Measurements from ENCODE around the gene EPB42.

Gene EPB42

DNA sequence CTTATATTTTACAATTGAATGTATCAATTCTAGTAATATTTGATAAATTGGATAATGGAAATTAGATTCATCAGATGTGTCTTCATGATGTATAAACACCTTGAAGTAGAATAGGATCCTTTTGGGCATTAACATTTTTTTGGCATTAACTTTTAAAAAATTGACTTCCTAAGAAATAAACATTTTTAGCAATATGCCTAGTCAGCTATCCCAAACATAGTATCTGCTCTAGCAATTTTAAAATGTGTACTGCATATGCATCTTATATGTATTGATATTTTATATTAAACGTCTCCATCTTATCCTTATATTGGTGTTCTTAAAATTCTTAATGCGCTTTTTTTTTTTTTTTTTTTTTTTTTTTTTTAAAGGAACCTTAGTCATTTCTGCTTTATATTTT lies 27.1 kb downstream of the EPB42 start:
- TF ChIP-seq CTCF (IDR thresholded peaks at IDR 0.05; ENCODE audit: low read depth, low read length) = no peak
- in situ Hi-C loops (cut with HindIII; ENCODE audit: low sequenced_read_pairs) = no loop called here
- no peak for DNase-seq (ENCODE audit: low read depth, low spot score)
- no peak overlapping the region for H3K4me3 ChIP-seq (ENCODE audit: low read depth, low read length)

GRCh38 chr15:43190178-43190577 lies 30.6 kb downstream of the EPB42 start:
- in situ Hi-C loops (cut with HindIII; ENCODE audit: low sequenced_read_pairs) = no loop called here
- no peak for DNase-seq (ENCODE audit: low read depth, low spot score)
- H3K4me3 ChIP-seq (ENCODE audit: low read depth, low read length) = no peak overlapping the region
- no peak for TF ChIP-seq CTCF (IDR thresholded peaks at IDR 0.05; ENCODE audit: low read depth, low read length)

GRCh38 chr15:43189296-43189695 lies 31.5 kb downstream of the EPB42 start:
- TF ChIP-seq CTCF (IDR thresholded peaks at IDR 0.05; ENCODE audit: low read depth, low read length) = no peak
- DNase-seq (ENCODE audit: low read depth, low spot score) = no peak
- no peak overlapping the region for H3K4me3 ChIP-seq (ENCODE audit: low read depth, low read length)
- in situ Hi-C loops (cut with HindIII; ENCODE audit: low sequenced_read_pairs) = no loop called here

GRCh38 chr15:43187544-43188155 lies 33.2 kb downstream of the EPB42 start:
- in situ Hi-C loops (cut with HindIII; ENCODE audit: low sequenced_read_pairs) = no loop called here
- peak; percentile 78 for TF ChIP-seq CTCF (IDR thresholded peaks at IDR 0.05; ENCODE audit: low read depth, low read length)
- H3K4me3 ChIP-seq (ENCODE audit: low read depth, low read length) = no peak overlapping the region
- DNase-seq (ENCODE audit: low read depth, low spot score) = peak; percentile 58

DNA sequence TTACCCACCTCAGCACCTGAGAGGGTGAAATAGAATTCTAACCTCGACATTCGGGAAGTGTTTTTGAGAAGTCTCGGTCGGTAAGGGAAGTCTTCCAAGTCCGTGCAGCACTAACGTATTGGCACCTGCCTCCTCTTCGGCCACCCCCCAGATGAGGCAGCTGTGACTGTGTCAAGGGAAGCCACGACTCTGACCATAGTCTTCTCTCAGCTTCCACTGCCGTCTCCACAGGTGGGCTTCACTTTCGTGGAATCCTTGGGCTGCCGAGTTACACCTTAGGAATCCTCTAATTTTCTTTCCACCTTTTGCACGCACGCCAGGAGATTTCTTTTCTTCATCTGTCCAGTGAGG lies 34.8 kb downstream of the EPB42 start:
- no peak for TF ChIP-seq CTCF (IDR thresholded peaks at IDR 0.05; ENCODE audit: low read depth, low read length)
- H3K4me3 ChIP-seq (ENCODE audit: low read depth, low read length) = peak overlapping the region; percentile 75
- no peak for DNase-seq (ENCODE audit: low read depth, low spot score)
- in situ Hi-C loops (cut with HindIII; ENCODE audit: low sequenced_read_pairs) = no loop called here

- in situ Hi-C loops (cut with HindIII; ENCODE audit: low sequenced_read_pairs) = no loop called here
- TF ChIP-seq CTCF (IDR thresholded peaks at IDR 0.05; ENCODE audit: low read depth, low read length) = peak; percentile 52
- H3K4me3 ChIP-seq (ENCODE audit: low read depth, low read length) = peak within 1 kb of the TSS; percentile 75
- DNase-seq (ENCODE audit: low read depth, low spot score) = peak; percentile 65
These were observed 35.4 kb downstream of the EPB42 start, which contains the start of gene CCNDBP1 for GRCh38 chr15:43185157-43186002. Gene CCNDBP1, plus strand, starts transcription at chr15:43185403. Its CDS starts 96 bp downstream, at chr15:43185499.
